Mesenteric fat pad (tissue), 1 donor: ENCODE data around the gene INO80. TPM values are rescaled to one million over a fixed set of nuclear protein-coding genes. Genes with fewer than 3 reads are reported as not detected.
"Not testable (repeated sequence)": the region's sequence is repeated elsewhere in the genome, so short reads cannot be mapped to it uniquely, and the experiment has no call there.

Source experiments
- DNase-seq: peaks from one replicate; pipeline ENCODE4 v3.0.0-alpha.2; 2020; ENCODE audit warnings: low spot score
- total RNA-seq: library from RNA; stranded (reverse); fragmentation: NEBNext Ultra II Directional; extraction: Animal tissue kit (Norgen Biotek cat#: 25700); gene quantifications from one replicate; pipeline ENCODE4 v1.2.1, GENCODE V29; 2021
- donor health status: DM: yes; HTN: yes; CAD: no.

Gene INO80
- total RNA-seq, 1 donor from 2014 or later, result 27.2 TPM

DNA sequence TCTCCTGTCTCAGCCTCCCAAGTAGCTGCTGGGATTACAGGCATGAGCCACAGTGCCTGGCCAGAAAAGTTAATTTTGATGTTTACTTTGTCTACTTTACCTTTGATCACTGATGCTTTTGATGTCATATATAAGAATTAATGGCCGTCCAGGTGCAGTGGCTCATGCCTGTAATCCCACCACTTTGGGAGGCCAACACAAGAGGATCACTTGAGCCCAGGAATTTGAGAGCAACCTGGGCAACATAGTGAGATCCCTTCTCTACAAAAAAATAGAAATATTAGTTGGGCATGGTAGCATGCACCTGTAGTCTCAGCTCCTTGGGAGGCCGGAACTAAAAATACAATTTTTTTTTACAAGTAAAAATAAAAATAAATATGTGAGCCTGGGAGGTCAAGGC, 6.8 kb upstream of the INO80 start:
- DNase-seq, result peak; percentile 14

DNA sequence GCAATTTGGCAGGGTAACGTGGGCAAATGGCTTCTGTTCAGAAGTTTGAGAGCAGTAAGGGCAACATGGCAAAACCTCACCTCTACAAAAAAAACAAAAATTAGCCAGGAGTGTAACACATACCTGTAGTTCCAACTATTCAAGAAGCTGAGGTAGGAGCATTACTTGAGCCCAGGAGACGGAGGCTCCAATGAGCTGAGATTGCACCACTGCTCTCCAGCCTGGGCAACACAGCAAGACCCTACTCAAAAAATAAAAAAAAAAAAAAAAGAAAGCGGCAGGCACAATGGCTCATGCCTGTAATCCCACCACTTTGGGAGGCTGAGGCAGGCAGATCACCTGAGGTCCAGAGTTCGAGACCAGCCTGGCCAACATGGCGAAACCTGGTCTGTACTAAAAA, 5.9 kb upstream of the INO80 start:
- peak; percentile 43 for DNase-seq

DNA sequence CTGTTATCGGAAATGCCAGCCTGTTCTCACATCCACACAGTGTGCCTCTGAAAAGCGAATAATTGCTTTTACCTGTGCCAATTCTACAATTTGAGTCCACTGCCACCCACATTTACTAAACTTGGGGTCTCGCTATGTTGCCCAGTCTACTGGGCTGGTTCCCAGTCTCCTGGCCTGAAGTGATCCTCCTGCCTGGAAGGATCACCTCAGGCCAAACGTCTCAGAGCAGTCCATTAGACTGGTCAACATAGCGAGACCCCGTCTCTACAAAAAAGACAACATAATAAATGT, 827 bp upstream of the INO80 start:
- no peak for DNase-seq

DNA sequence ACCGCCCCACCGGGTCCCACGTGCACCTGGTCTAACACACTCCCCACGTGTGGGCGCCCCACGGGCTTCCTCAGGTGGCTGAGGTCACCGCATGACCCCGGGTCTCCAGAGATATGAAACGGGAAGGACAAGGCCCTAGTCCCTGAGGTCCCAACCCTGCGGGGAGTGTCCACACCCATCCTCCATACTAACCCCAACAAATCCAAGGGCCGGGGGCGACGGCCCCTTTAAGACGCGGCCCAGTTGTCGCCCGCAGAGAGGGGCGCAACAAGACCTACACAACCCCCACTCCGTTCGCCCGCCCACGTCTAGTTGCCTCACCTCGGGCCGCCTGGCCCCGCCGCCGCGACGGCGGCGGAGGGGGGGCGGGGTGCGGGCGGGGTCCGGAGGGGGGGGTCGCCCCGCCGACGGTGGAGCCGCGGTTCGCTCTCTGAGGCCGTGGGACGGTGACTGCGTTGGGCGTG, 396 bp downstream of the INO80 start:
- DNase-seq, result peak; percentile 91

DNA sequence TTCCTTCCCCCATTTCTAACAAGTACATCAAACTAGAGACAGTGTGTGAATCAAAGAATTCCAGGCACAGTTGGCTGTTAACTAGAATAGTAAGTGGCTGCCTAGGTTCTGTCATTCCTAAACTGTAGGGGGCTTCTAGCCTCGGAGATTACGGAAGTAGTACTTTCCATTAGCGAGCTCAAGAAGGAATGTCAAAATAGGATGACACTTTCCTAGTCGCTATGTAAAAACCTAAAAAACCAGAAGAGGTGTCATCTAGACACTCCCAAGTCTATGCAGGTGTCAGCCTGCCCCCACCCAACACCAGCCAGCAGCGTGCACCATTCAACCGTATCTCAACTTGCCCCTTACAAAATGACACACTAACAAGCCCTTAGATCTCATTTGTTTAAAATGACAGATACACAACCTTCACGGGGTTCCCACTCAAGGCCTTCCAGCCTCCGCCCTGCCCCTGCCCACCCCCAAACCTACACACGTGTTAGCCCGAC, 874 bp downstream of the INO80 start:
- DNase-seq, result no peak

DNA sequence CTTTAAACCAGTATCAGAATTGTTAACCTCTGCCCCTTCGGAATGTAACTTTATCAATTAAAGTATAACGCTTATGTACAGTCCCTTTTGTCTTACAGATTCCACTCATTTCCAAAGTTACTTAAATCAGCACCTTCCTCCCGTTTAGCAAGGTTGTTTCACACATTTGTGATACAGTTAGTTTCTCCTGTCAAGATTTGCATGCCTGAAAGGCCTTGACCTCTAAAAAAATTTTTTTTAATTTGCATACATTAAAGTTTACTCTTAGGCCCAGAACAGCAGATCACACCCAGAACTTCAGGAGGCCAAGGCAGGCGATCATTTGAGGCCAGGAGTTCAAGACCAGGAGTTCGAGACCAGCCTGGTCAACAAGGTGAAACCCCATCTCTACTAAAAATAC, 9.1 kb downstream of the INO80 start:
- no peak for DNase-seq

DNA sequence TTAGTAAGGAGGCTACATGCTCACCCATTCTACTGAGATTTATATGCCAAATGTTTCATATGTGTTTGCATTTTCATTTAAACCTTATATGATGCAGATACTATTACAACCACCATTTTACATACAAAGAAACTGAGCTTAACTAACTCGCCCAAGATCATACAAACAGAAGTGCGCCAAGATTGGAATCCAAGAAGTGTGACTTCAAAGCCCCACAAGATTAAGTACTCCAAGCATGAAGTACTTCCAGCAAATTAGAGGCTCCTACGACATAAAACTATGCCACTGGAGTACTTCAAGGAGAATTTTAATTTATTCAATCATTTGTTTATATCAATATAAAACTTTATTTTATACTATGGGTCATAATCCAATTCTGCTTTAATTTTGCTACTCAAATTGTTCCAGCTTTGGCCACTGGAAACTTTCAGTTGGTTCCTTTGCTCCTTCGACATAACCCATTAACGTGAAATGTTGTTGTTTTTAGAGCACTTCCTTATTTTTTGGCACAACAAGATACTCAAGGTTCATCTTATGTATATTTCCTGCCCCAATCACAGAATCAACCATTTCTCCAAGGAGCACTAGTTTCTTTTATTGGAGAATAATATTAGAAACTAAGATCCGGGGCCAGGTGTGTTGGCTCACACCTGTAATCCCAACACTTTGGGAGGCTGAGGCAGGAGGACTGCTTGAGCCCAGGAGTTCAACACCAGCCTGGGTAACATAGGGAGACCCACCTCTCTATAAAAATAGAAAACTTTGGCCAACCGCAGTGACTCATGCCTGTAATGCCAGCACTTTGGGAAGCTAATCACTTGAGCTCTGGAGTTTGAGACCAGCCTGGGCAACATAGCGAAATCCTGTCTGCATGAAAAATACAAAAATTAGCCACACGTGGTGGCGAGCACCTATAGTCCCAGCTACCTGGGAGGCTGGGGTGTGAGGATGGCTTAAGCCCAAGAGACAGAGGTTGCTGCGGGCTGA, 10.4 kb downstream of the INO80 start:
- DNase-seq, result no peak

DNA sequence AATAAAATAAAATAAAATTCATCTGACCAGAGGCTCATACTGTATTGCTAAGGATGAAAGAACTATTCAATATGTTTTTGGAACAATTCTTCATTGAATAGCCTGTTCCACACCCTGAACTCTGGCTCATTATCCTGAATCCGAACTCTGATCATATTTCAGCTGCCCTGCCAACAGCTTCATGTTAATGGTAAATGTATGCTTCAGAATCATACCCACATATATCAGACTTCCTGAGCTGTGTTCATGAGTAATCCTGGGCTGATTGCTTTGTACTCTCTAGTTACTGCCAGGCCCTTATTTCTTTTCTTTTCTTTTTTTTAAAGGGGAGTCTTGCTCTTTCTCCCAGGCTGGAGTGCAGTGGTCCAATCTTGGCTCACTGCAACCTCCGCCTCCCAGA, 11.8 kb downstream of the INO80 start:
- no peak for DNase-seq

DNA sequence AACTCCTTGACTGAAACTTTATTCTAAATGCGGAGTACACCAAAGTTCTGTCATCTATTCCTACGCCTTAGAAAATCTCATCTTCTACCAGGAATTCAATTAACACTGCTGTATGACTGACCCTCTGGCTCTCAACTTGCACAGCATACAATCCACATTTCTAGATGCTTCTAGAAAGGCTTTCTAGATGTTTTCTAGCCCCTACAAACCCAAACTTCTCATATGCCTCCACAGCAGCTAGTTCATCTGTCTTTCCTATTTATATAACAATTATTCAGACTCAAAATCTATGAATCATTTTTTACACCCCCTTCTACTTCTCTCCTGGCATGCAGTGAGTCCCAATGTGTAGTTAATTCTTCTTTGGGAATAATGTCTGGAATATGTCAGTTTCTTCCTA, 13.2 kb downstream of the INO80 start:
- no peak for DNase-seq

DNA sequence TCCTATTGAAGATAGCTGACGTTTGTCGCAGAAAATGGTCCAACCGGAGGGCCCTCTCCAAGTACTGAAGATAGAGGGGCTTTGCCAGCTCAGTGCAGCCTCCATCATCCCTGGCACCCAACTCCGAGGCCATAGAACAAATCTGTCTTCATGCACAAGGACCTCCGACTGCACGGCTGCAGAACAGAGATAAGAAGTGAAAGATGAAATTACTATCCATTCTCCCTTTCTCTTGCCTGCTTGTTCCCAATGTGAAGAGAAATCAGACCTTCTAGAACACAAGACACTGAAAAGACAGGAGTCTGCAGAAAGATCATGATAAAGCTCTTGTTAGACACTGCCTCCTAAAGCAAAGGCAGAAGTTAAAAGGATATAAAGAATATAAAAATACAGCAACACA, 19.9 kb downstream of the INO80 start:
- DNase-seq, result no peak

DNA sequence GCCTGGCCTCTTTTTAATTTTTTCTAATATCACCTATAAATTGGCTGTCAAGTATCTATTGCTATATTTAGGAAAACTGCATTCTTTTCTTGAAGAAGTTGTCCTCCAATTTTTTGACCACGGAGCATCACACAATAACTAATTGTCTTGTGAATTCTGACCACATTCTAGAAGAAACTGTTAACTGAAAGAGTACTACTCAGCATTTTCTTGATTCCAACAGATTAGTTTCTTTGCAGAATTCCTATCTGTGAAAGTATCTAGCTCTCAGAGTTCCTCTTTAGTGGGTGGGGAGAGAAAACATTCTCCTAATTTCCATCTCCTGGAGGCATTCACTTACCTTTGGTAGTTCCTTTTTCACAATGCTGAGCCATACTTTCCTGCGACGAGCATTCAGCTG, 31.1 kb downstream of the INO80 start:
- DNase-seq, result no peak

DNA sequence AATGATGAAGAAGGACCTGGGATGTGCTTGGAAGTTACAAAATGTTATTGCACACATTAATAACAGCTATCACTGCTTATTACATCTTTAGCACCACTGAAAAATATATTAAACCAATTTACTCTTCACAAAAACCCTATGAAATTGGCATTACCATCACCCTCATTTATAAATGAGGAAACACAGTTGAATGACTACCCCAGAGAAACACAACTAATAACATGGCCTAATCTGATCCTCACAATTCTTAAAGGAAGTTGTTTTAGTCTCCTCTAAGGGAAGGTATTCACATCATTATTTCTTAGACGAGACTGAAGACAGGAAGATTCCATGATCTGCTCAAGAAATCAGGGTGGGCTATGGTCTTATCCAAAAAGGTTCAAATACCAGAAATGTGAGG, 35.9 kb downstream of the INO80 start:
- DNase-seq, result no peak

DNA sequence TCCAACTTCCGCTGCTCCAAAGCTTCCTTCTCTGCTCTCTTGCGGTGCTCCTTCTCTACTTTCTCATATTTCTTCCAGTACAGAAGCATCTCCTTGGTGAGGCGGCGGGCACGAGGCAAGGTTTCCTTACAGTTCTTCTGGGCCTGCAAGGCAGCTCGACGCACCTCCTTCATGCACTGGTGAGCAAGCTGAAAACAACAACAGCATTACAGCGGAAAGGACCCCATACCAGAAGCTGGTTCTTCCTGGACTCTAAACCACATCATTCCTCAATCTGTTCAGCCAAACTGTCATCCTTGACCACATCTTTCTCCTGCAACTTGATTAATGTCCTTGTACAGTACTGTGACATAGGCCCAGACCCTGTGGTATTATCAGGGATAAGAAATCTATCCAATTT, 36.4 kb downstream of the INO80 start:
- DNase-seq, result no peak

DNA sequence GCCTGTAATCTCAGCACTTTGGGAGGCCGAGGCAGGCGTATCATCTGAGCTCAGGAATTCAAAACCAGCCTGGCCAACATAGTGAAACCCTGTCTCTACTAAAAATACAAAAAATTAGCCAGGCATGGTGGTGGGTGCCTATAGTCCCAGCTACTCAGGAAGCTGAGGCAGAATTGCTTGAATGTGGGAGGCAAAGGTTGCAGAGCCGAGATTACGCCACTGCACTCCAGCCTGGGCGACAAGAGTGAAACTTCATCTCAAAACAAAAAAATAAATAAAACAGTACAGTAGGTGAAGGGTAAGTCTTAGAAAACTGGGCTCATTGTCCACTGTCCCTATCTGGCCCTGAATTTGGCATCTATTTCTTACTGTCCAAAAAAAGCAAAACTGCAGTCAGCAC, 37.2 kb downstream of the INO80 start:
- DNase-seq, result not testable (repeated sequence)

DNA sequence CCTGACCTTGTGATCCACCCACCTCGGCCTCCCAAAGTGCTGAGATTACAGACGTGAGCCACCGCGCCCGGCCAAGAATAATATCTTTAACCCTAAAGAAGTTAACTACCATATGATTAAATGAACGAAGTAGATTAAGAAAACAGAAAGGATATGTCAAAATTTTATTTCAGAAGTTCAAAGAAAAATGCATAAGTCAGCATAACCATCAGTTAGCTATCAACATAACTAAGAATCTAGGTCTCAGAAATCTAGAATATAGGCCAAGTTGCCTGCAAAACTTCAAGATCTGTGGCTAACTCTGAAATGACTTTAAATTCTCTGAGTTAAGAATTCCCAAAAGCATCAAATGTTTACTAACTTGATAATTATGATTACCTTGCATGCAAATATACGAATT, 38.0 kb downstream of the INO80 start:
- no peak for DNase-seq

DNA sequence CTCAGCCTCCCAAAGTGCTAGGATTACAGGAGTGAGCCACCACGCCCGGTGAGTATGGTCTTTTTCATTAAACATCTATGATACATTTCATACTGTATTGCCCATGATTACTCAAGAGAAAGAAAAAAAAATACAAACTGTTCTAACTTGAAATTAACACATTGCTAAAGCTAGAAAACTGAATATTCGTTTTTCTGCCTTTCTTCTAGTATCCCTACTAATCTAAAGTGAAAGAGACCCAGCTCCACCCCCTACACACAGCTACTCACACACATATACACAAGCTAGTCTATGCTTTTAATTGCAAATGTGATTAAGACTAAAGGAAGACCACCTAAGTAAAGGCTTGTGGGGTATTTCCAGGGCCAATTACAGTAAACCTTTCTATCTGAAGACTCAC, 43.1 kb downstream of the INO80 start:
- DNase-seq, result no peak

DNA sequence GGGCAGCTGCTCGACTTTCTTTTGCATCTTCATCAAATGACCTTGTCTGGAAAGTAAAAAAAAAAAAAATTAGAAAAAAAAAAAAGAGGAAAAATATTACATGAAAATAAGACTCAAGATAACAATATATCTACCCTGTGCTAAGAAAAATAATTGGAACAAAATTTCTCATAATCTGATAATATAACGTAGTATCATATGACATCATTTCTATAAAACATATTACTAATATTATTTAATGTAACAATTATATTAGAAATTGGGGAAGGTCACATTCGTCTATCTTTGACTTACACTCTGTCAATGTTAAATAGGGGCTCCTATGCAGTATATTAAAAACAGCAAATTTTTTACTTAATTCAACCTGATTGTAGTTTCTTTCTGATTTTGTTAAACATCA, 44.1 kb downstream of the INO80 start:
- DNase-seq, result no peak

DNA sequence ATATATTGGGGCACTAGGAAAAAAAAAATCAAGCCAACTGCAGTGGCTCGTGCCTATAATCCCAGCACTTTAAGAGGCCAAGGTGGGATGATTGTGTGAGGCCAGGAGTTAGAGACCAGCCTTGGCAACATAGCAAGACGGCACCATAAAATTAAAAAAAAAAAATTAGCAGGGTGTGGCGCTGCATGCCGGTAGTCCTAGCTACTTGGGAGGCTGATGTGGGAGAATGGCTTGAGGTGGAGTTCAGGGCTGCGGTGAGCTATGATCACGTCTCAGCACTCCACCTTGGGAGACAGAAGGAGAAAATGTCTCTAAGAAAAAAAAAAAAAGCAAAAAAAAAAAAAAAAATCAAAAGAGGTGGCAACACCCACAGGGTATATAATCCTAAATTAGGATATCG, 49.6 kb downstream of the INO80 start:
- DNase-seq, result no peak

DNA sequence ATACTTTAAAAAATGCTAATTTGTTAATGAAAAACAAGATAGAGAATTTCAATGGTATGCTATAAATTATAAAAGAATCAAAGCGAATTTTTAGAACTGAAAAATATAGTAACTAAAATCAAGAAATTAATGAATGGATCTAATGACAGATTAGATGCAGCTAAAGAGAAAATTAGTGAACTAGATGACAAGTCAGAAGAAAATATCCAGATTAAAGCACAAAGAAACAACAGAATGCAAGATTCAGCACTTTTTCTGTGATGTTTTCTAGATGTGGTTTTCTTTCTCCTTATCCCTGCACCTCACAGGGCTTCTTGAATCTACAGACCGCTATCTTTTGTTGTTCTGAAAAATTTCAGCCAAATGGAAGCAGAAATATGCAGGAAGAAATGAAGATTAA, 54.4 kb downstream of the INO80 start:
- no peak for DNase-seq

DNA sequence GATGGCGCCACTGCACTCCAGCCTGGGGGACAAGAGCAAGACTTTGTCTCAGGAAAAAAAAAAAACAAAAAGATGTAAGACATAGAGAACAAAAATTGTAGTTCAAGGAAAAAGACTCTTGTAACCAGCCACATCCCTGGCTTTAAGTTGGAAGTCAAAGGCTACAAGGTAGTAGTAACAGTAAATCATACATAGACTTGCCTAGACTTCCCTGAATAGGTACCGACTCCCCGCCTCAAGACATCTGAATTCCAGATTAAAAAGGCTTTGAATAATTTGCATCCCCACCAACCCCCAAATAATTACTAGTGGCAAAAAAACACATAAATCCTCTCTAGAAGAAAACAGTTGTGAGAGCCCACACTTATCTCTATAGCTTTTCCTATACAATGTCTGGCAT, 55.6 kb downstream of the INO80 start:
- DNase-seq, result no peak

DNA sequence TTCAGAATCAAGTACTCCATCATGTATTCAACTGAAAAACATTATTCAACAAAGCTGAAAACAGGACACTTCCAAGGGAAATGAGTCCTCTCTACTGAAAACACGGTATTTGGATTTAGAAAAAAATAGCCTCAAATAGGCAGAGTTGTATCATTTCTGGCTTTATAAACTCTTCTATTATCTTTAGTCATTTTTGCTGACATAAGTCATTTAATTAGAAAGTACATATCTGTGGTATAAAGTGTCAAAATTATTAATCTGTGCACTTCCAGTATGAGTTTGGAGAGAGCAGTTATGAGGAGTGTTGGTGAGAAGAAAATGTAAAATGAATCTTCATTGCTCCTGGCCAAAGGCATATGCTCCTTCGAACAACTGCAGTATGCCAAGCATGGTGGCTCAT, 59.3 kb downstream of the INO80 start:
- no peak for DNase-seq

DNA sequence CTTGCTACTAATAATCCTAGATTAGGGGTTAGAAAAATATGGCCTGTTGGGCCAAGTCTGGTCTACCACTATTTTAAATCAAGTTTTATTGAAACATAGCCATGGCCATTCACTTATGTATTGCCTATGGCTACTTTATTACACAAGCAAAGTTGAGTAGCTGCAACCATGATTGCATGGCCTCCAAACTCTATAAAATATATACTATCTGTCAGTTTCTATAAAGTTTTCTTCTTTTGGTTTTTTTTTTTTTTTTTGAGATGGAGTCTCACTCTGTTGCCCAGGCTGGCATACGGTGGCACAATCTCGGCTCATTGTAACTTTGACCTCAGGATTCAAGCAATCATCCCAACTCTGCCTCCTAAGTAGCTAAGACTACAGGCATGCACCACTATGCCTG, 60.4 kb downstream of the INO80 start:
- no peak for DNase-seq

DNA sequence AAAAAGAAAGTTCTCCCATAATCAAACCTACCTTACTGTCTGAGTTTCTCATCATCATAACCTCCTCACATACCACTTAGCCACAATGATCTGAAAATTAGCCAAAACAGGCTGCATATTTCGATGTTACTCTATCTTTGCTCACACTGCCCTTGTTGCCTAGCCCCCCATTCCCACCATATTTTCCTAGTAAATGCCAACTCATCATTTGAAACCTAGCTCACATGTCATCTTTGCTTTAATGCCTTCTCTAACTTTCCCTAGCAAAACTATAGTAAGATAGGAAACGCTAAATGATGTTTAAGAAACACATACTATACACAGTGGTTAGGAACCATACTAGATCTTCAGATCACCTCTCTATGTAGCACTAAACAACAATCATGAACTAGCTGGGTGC, 64.9 kb downstream of the INO80 start:
- DNase-seq, result no peak
